Gastrocnemius medialis (tissue), 4 donors: Measurements from ENCODE around the gene PVRIG. TPM values are rescaled to one million over a fixed set of nuclear protein-coding genes. Genes with fewer than 3 reads are reported as not detected.
"Not testable (repeated sequence)": the region's sequence is repeated elsewhere in the genome, so short reads cannot be mapped to it uniquely, and the experiment has no call there.

ENCODE experiments used
- ATAC-seq, 2 donors: fragments of 150-250 bp; one replicate each; pipeline ENCODE4 v1.9.1; 2016
- DNase-seq, 2 donors: peaks; one replicate each; pipeline ENCODE4 v3.0.0-alpha.2; 2019
- H3K27ac ChIP-seq, 4 donors: fragments of 200-600 bp; sonication (generic); 1 replicate in 1 of 4; 2 replicates in 3 of 4; pipeline ENCODE4 v1.5.1; 2016 to 2018; ENCODE audit warnings: mild to moderate bottlenecking in 2 of 4, moderate library complexity in 1 of 4
- H3K27me3 ChIP-seq, 3 donors: fragments of 200-600 bp; sonication (generic) in 2 of 3; 1 replicate in 1 of 3; 2 replicates in 2 of 3; pipeline versions ENCODE4 v1.5.1 to v1.6.0; 2016 to 2019; ENCODE audit warnings: mild to moderate bottlenecking in 1 of 3, moderate library complexity in 1 of 3
- H3K36me3 ChIP-seq, 2 donors: fragments of 200-600 bp; sonication (generic) in 1 of 2; one replicate each; pipeline ENCODE4 v1.5.1; 2017 to 2018
- H3K4me1 ChIP-seq, 2 donors: fragments of 200-600 bp; sonication (generic) in 1 of 2; one replicate each; pipeline ENCODE4 v1.5.1; 2016 to 2017; ENCODE audit warnings: mild to moderate bottlenecking in 2 of 2
- H3K4me3 ChIP-seq, 4 donors: fragments of 200-600 bp; sonication (generic) in 3 of 4; 1 replicate in 1 of 4; 2 replicates in 3 of 4; pipeline ENCODE4 v1.5.1; 2016 to 2019; ENCODE audit warnings: mild to moderate bottlenecking in 2 of 4
- H3K9me3 ChIP-seq, 3 donors: fragments of 200-600 bp; sonication (generic) in 2 of 3; 1 replicate in 1 of 3; 2 replicates in 2 of 3; pipeline ENCODE4 v1.5.1; 2016 to 2019
- CTCF ChIP-seq, 5 experiments: fragments of 450-650 bp in 3 of 5; fragments of 200-600 bp in 2 of 5; sonication (generic) in 2 of 5; IDR thresholded peaks in 4 of 5; conservative IDR thresholded peaks in 1 of 5; 1 replicate in 4 of 5; 2 replicates in 1 of 5; pipeline ENCODE4 v1.5.1; 2016 to 2019; ENCODE audit warnings: antibody characterized with exemption in 5 of 5, mild to moderate bottlenecking in 3 of 5, moderate library complexity in 3 of 5
- POLR2A ChIP-seq, 2 donors: fragments of 450-650 bp; IDR thresholded peaks; one replicate each; pipeline ENCODE4 v1.6.1; 2017; ENCODE audit warnings: antibody characterized with exemption in 2 of 2, mild to moderate bottlenecking in 2 of 2, moderate library complexity in 2 of 2
- in situ Hi-C, 4 donors: fragments of 200-750 bp; cut with MboI; loops; one replicate each; pipeline versions ENCODE4 v1.15.0 to v1.8.0; 2017; ENCODE audit warnings: low sequenced_read_pairs in 4 of 4
- intact Hi-C: fragments of 100-400 bp; cut with DNase I; formaldehyde crosslinking; loops from one replicate; pipeline ENCODE4 v1.15.1; 2023; ENCODE audit warnings: low total_unique reads
- total RNA-seq, 4 donors: library from RNA; depleted of rRNA; stranded (reverse); fragments of >200 nt; gene quantifications; one replicate each; pipeline versions ENCODE4 v1.1.0 to v1.2.3, GENCODE V29; 2016

The PVRIG gene
- not detected for total RNA-seq

DNA sequence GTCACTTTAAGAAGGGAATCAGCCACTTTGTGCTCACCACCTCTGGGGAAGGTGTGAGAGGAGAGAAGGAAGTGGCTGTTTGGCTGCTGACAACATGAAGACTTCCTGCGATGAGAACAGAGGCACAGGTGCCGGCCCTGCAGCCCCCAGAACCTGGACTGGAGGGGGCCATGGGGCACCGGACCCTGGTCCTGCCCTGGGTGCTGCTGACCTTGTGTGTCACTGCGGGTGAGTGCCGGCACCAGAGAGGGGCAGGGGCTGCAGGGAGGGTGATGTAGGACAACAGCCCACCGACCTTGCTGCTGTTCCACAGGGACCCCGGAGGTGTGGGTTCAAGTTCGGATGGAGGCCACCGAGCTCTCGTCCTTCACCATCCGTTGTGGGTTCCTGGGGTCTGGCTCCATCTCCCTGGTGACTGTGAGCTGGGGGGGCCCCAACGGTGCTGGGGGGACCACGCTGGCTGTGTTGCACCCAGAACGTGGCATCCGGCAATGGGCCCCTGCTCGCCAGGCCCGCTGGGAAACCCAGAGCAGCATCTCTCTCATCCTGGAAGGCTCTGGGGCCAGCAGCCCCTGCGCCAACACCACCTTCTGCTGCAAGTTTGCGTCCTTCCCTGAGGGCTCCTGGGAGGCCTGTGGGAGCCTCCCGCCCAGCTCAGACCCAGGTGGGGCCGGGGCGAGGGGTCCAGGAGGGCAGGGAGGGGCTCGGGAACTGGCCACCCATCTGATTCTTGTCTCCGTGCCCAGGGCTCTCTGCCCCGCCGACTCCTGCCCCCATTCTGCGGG, at the start of gene PVRIG:
TSS of gene PVRIG (plus strand) at position 149 of the 785 bp plus-strand sequence. CDS start at position 171, 22 bp downstream.
- Histone ChIP-seq H3K4me1 (peaks cover 6 to 11% of the 10 kb centered on the region in 2 donors), H3K36me3 (peaks cover 0 to 34% of the 10 kb centered on the region in 2 donors), H3K27ac (peak within 1 kb of the TSS; percentile 31 to 50 (median 47))
- H3K27me3 ChIP-seq, in situ Hi-C loops, DNase-seq, H3K9me3 ChIP-seq, H3K4me3 ChIP-seq, ATAC-seq: not testable (repeated sequence)
- intact Hi-C loops = loop anchor here (10.0 kb wide), 1 partner anchor 125 kb away; no protein-coding TSS in a partner anchor

DNA sequence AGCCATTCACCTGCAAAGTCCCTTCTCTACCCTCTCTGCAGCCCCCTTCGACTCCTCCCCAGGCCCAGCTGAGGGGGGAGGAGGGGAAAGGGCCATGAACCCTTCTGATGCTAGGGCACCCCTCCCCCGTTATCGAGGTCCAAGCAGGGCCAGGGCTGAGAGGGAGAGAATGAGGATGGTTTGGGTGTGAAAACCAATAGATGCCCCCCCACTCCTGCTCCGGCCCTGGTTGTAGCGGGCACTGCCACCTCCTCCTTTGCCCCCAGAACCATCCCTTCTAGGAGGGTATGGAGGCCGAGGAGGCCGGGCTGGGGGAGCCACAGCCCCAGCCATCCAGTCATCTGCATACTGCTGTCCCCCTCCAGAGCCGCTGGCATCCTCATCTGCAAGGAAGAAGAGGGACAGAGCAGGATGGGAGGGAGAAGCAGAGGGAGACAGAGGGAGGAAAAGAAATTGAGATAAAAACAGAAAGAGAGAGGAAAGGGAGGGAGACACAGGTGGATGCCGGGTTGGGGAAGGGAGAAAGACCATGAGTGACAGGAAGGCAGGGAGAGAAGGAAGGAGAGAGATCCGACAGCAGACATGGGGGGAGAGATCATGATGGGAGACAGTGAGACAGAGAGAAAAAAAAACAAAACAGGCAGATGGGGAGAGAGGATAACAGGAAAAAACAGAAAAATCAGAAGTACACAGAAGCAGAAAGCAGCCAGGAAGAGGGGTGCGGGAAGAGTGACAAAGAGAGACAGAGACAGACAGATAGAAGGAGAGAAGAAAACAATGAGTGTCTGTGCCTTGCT, 49.5 kb upstream of the PVRIG start:
- Histone ChIP-seq H3K27me3 (peaks cover 12 to 48% (median 46%) of the 10 kb centered on the region in 3 donors), H3K9me3 (no peaks in the 10 kb centered on the region), H3K4me3 (no peak overlapping the region), H3K36me3 (no peaks in the 10 kb centered on the region), H3K4me1 (peaks cover 2 to 9% of the 10 kb centered on the region in 2 donors), H3K27ac (no peak overlapping the region)
- in situ Hi-C loops = loop anchor here in 1 of 4 donors (25.0 kb wide), 1 partner anchor 167 kb away; no protein-coding TSS in a partner anchor
- intact Hi-C loops = no loop called here
- DNase-seq = no peak
- ATAC-seq = no peak
- TF ChIP-seq CTCF (IDR thresholded peaks at IDR 0.05 in 4 of 5, conservative IDR thresholded peaks at IDR 0.05 in 1 of 5) = no peak
- TF ChIP-seq POLR2A (IDR thresholded peaks at IDR 0.05) = no peak

DNA sequence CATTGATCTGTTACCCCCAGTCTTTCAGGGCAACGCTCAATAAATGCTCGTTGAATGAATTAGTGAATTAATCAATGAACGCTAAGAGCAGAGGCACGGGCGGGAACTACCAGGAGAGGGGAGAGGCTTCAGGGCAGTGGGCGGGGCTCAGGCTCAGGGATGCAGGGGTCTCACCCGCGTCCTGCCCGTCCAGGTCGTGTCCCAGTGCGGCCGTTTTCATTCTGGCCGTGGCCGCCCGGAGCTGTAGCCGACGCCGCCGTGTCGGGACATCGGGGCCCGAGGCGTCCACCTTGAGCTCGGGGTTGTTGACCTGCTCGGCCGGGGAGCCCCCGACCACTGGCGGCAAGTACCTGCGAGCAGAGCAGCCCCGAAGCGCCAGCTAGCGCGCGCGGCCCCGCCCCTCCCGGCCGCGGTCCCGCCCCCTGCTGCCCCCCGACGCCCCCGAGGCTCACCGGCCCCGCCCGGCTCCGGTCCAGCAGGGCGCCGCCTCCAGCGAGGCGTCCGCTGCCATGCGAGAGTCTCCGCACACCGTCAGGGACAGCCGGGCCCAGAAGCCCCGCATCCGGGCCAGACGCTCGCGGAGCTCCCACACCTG, 48.6 kb upstream of the PVRIG start:
- Histone ChIP-seq H3K27ac (no peak overlapping the region), H3K4me1 (peaks cover 2 to 9% of the 10 kb centered on the region in 2 donors), H3K36me3 (no peaks in the 10 kb centered on the region), H3K27me3 (peaks cover 12 to 48% (median 46%) of the 10 kb centered on the region in 3 donors), H3K9me3 (no peaks in the 10 kb centered on the region), H3K4me3 (peak overlapping the region in 2 of 4 donors; percentile 7 to 8)
- no peak for DNase-seq
- TF ChIP-seq POLR2A (IDR thresholded peaks at IDR 0.05) (no peak), CTCF (IDR thresholded peaks at IDR 0.05 in 4 of 5, conservative IDR thresholded peaks at IDR 0.05 in 1 of 5) (no peak)
- no peak for ATAC-seq
- in situ Hi-C loops (loop anchor here in 1 of 4 donors (25.0 kb wide), 1 partner anchor 166 kb away; no protein-coding TSS in a partner anchor), intact Hi-C loops (no loop called here)

DNA sequence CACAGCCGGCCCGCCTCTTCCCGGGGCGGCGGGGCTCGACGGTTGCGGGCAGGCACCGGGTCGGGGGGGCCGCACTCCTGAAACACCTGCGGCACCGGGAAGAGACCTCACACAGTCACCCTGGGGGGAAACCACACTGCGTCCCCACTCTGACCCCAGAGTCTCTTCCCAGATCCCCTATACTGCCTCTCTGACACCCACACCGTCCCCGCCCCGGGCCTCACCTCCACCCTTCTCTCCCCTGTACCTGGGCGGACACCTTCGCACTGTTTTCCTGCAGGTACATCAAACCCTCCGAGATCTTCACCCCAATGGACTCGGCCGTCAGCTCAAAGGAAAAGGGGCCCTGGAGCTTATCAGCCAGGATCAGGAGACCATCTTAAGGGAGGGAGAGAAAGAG, 47.9 kb upstream of the PVRIG start:
- peak overlapping the region in 2 of 4 donors; percentile 7 to 8 for H3K4me3 ChIP-seq
- no peak overlapping the region for H3K27ac ChIP-seq
- intact Hi-C loops (no loop called here), in situ Hi-C loops (loop anchor here in 1 of 4 donors (25.0 kb wide), 1 partner anchor 165 kb away; no protein-coding TSS in a partner anchor)
- no peaks in the 10 kb centered on the region for H3K36me3 ChIP-seq
- DNase-seq (no peak), ATAC-seq (no peak)
- peaks cover 12 to 44% (median 42%) of the 10 kb centered on the region in 3 donors for H3K27me3 ChIP-seq
- no peaks in the 10 kb centered on the region for H3K9me3 ChIP-seq
- peaks cover 2 to 11% of the 10 kb centered on the region in 2 donors for H3K4me1 ChIP-seq
- TF ChIP-seq POLR2A (IDR thresholded peaks at IDR 0.05) (no peak), CTCF (IDR thresholded peaks at IDR 0.05 in 4 of 5, conservative IDR thresholded peaks at IDR 0.05 in 1 of 5) (no peak)
